Thymus (tissue), 11 donors: ENCODE data around the gene ADGRF4. TPM values are rescaled to one million over a fixed set of nuclear protein-coding genes. Genes with fewer than 3 reads are reported as not detected.
"Not testable (repeated sequence)": the region's sequence is repeated elsewhere in the genome, so short reads cannot be mapped to it uniquely, and the experiment has no call there.

Experiments used
- DNase-seq, 9 donors: peaks; one replicate each; pipeline ENCODE4 v3.0.0-alpha.2; 2013; ENCODE audit warnings: low spot score in 9 of 9, low read depth in 6 of 9, missing footprints in 1 of 9
- H3K27ac ChIP-seq, 2 donors: one replicate each; pipeline ENCODE4 v1.5.1; 2013; ENCODE audit warnings: control low read depth in 1 of 2, low read depth in 1 of 2, low read length in 1 of 2, mild to moderate bottlenecking in 1 of 2, moderate library complexity in 1 of 2
- H3K27me3 ChIP-seq, 2 donors: one replicate each; pipeline ENCODE4 v1.5.1; 2013; ENCODE audit warnings: low read length in 1 of 2; ENCODE audit not compliant: control insufficient read depth in 2 of 2, insufficient read depth in 1 of 2
- H3K36me3 ChIP-seq, 2 donors: one replicate each; pipeline ENCODE4 v1.5.1; 2013; ENCODE audit warnings: low read length in 1 of 2, mild to moderate bottlenecking in 1 of 2, moderate library complexity in 1 of 2; ENCODE audit not compliant: control insufficient read depth in 2 of 2, insufficient read depth in 2 of 2
- H3K4me1 ChIP-seq, 2 donors: one replicate each; pipeline ENCODE4 v1.5.1; 2013; ENCODE audit warnings: low read length in 2 of 2; ENCODE audit not compliant: control insufficient read depth in 2 of 2, insufficient read depth in 2 of 2
- H3K4me3 ChIP-seq, 2 donors: one replicate each; pipeline ENCODE4 v1.5.1; 2013; ENCODE audit warnings: low read length in 2 of 2, control low read depth in 1 of 2, mild to moderate bottlenecking in 1 of 2
- H3K9me3 ChIP-seq, 2 donors: one replicate each; pipeline ENCODE4 v1.5.1; 2013; ENCODE audit warnings: low read length in 1 of 2, mild to moderate bottlenecking in 1 of 2; ENCODE audit not compliant: control insufficient read depth in 2 of 2, insufficient read depth in 1 of 2
- WGBS: extraction: QIAGEN DNeasy Blood & Tissue Kit; methylation state at CpG from one replicate; pipeline ENCODE4 v1.1.7; 2013; 5-methylcytosine and 5-hydroxymethylcytosine counted together
- polyA plus RNA-seq: library from polyadenylated mRNA; stranded (reverse); fragments of 200-250 nt; gene quantifications from one replicate; pipeline ENCODE4 v1.2.3, GENCODE V29; 2013
- total RNA-seq: library from RNA; stranded (reverse); fragments of 120-200 nt; gene quantifications from one replicate; pipeline ENCODE4 v1.2.4, GENCODE V29; 2013
- donor health status: healthy.

The ADGRF4 gene
- total and polyA plus RNA-seq, 2 donors: 0.19 to 1.6 TPM

DNA sequence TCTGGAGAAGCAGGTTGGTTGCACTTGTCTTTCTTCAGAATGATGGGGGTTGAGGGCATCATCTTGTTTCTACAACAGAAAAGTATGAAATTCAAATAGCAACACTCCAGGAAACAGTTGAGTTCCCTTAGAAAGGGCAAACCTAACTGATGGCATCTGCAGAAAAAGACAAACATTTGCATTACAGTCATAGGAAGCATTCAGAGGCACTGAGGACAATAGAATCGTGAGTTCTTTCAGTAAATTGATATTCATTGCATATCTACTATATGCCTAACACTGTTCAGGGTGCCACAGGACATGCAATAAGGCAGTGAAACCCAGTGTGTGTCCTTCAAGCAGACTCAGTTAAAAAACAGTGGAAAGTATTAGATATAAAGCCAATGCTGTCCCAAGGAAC is 42.3 kb downstream of the ADGRF4 start:
- Histone ChIP-seq H3K4me3 (no peak overlapping the region), H3K27ac (no peak overlapping the region), H3K27me3 (no peaks in the 10 kb centered on the region), H3K4me1 (no peaks in the 10 kb centered on the region), H3K36me3 (no peaks in the 10 kb centered on the region), H3K9me3 (no peaks in the 10 kb centered on the region)
- 97% methylated on average over 1 of the region's 1 CpG for WGBS
- no peak for DNase-seq

DNA sequence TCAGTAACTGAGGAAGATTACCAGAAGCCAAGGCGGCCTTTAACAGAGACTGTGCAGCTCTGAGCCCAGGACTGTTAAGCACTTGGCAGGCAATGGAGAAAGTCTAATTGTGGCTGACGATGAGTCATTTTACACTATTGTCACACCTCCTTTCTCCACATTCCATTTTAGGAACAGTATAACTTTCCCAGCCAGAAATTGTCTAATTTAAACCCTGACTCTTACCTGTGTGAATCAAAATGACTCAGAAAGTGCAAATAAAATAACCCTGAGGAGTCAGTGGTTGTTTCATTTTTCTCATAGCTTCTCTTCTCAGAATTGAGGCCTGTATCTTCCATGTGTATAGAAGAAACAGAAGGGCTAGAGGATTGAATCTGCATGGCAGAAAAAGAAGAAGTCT is 43.4 kb downstream of the ADGRF4 start:
- H3K4me3 ChIP-seq: no peak overlapping the region
- H3K27me3 ChIP-seq: no peaks in the 10 kb centered on the region
- no peaks in the 10 kb centered on the region for H3K9me3 ChIP-seq
- no peaks in the 10 kb centered on the region for H3K36me3 ChIP-seq
- H3K4me1 ChIP-seq: no peaks in the 10 kb centered on the region
- DNase-seq: no peak
- H3K27ac ChIP-seq: no peak overlapping the region
- WGBS: 92% methylated on average over 2 of the region's 2 CpGs

DNA sequence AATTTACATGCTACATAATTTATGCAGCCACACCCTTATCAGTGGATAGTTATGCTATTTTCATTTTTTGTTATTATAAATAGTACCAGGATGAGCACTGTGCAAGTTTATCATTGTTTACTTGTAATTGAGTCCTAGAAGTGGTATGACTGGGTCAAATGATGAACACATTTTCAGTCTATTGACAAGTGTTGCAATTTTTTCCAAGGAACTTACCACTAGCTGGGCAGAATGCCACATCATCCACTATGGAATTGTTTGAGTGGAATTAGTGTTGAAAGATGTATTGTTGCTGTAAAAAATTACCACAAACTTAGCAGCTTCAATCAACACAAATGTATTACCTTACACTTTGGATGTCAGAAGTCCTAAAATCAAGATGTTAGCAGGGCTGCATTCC is 45.4 kb downstream of the ADGRF4 start:
- no peaks in the 10 kb centered on the region for H3K36me3 ChIP-seq
- DNase-seq: no peak
- no peak overlapping the region for H3K4me3 ChIP-seq
- no peaks in the 10 kb centered on the region for H3K4me1 ChIP-seq
- H3K9me3 ChIP-seq: no peaks in the 10 kb centered on the region
- no peaks in the 10 kb centered on the region for H3K27me3 ChIP-seq
- H3K27ac ChIP-seq: no peak overlapping the region

DNA sequence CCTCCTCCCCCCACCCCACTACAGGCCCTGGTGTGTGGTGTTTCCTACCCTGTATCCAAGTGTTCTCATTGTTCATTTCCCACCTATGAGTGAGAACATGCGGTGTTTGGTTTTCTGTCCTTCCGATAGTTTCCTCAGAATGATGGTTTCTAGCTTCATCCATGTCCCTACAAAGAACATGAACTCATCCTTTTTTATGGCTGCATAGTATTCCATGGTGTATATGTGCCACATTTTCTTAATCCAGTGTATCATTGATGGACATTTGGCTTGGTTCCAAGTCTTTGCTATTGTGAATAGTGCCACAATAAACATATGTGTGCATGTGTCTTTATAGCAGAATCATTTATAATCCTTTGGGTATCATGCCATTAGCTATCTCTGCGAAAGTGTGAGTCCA is 46.9 kb downstream of the ADGRF4 start:
- H3K4me1 ChIP-seq, H3K4me3 ChIP-seq, H3K36me3 ChIP-seq, DNase-seq, H3K9me3 ChIP-seq, H3K27ac ChIP-seq, H3K27me3 ChIP-seq: not testable (repeated sequence)
- 98% methylated on average over 3 of the region's 3 CpGs for WGBS

- Histone ChIP-seq H3K27me3 (no peaks in the 10 kb centered on the region), H3K27ac (no peak overlapping the region), H3K4me3 (no peak overlapping the region), H3K4me1 (no peaks in the 10 kb centered on the region), H3K9me3 (no peaks in the 10 kb centered on the region), H3K36me3 (no peaks in the 10 kb centered on the region)
- WGBS: 81% methylated on average over 1 of the region's 1 CpG
- no peak for DNase-seq
These were observed 51.4 kb downstream of the ADGRF4 start for GRCh38 chr6:47749757-47750156.

DNA sequence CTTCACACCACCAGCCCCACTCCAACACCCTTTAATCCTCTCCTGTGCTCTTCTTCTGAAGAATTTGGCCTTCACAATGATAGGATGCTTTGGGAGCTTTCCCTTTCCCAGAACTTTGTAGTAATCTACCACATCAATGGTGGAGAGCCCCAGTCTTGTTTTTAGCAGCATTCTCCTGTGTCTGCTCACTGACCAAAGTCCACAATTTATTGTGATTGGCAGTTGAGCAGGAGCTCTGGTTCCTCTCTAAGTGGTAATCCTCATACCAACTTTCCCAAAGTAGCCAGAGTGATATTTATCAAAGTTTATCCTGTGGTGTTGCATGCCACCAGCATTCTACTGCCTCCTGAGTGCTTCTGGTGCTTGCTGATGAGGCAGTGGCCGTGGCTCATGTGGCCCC is 54.4 kb downstream of the ADGRF4 start:
- H3K27me3 ChIP-seq: no peaks in the 10 kb centered on the region
- no peak overlapping the region for H3K4me3 ChIP-seq
- H3K36me3 ChIP-seq: no peaks in the 10 kb centered on the region
- no peak overlapping the region for H3K27ac ChIP-seq
- DNase-seq: no peak
- H3K9me3 ChIP-seq: no peaks in the 10 kb centered on the region
- 96% methylated on average over 1 of the region's 1 CpG for WGBS
- H3K4me1 ChIP-seq: no peaks in the 10 kb centered on the region

DNA sequence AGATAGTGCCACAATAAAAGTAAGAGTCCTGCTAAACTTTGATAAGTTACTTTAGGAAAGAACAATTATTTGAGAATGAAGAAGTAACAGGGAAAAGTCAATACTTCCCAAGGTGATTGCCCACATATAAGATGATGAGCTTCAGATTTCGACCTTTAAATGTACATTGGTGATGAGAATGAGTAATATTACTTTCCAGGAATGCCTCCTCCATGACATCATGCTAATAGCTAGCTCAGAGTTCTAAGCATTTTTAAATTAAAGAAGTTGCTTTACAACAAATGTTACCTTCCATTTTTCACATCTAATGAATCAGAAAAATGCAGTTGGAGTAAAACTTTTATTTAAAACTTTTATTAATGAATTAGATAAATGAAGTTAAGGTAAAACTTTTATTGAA is 61.0 kb downstream of the ADGRF4 start:
- WGBS: 84% methylated on average over 1 of the region's 1 CpG
- Histone ChIP-seq H3K27ac (no peak overlapping the region), H3K4me1 (no peaks in the 10 kb centered on the region), H3K4me3 (no peak overlapping the region), H3K36me3 (no peaks in the 10 kb centered on the region), H3K27me3 (no peaks in the 10 kb centered on the region), H3K9me3 (no peaks in the 10 kb centered on the region)
- no peak for DNase-seq

DNA sequence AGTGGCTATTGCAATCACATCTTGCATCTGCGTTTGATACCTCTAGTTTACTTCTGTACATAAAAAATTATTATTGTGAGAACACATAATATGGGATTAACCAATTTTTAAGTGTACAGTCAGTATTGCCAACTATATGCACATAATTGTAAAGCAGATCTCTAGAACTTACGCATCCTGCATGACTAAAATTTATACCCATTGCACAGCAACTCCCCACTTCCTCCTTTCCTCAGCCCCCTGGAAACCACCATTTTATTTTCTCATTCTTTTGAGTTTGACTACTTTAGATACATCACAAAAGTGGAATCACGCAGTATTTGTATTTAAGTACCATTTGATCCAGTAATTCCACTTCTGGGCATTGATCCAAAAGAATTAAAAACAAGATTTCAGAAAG is 64.1 kb downstream of the ADGRF4 start:
- Histone ChIP-seq H3K9me3 (no peaks in the 10 kb centered on the region), H3K27me3 (no peaks in the 10 kb centered on the region), H3K27ac (no peak overlapping the region), H3K36me3 (no peaks in the 10 kb centered on the region), H3K4me3 (no peak overlapping the region), H3K4me1 (no peaks in the 10 kb centered on the region)
- WGBS: 99% methylated on average over 3 of the region's 3 CpGs
- DNase-seq: no peak

DNA sequence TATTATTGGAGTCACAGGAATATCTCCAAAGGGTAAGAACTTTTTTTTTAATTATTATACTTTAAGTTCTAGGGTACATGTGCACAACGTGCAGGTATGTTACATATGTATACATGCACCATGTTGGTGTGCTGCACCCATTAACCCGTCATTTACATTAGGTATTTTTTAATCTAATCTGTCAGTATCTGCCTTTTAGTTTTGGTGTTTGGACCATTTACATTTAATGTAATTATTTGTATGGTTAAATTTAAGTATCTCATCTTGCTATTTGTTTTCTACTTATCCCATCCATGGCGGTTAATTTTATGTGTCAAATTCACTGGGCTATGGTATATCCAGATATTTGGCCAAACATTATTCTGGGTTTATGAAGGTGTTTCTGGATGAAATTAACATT is 68.1 kb downstream of the ADGRF4 start:
- Histone ChIP-seq H3K36me3 (no peaks in the 10 kb centered on the region), H3K4me3 (no peak overlapping the region), H3K9me3 (no peaks in the 10 kb centered on the region), H3K4me1 (no peaks in the 10 kb centered on the region), H3K27ac (no peak overlapping the region), H3K27me3 (no peaks in the 10 kb centered on the region)
- no peak for DNase-seq
- 98% methylated on average over 3 of the region's 3 CpGs for WGBS

- H3K27ac ChIP-seq: no peak overlapping the region
- 45% methylated on average over 1 of the region's 1 CpG for WGBS
- no peaks in the 10 kb centered on the region for H3K36me3 ChIP-seq
- DNase-seq: no peak
- no peaks in the 10 kb centered on the region for H3K9me3 ChIP-seq
- H3K4me3 ChIP-seq: no peak overlapping the region
- no peaks in the 10 kb centered on the region for H3K4me1 ChIP-seq
- no peaks in the 10 kb centered on the region for H3K27me3 ChIP-seq
These were observed 68.7 kb downstream of the ADGRF4 start for GRCh38 chr6:47767102-47767501.
